ENCODE results near the gene TSPAN12.
A peak's percentile ranks its signal among the peaks of the same experiment; 100 is the strongest.

TSPAN12 gene

GRCh38 chr7:120741371-120742042 is 116.4 kb downstream of the TSPAN12 start:
- TF ChIP-seq POU6F1 (CRISPR knock-in tag; IDR thresholded peaks at IDR 0.05; ENCODE audit: borderline replicate concordance, low read depth) (no peak), PPARA (CRISPR knock-in tag; IDR thresholded peaks at IDR 0.05; ENCODE audit: borderline replicate concordance) (no peak), ESRRG (CRISPR knock-in tag; IDR thresholded peaks at IDR 0.05) (no peak), PATZ1 (CRISPR knock-in tag; IDR thresholded peaks at IDR 0.05; ENCODE audit: borderline replicate concordance) (no peak), SNAI2 (CRISPR knock-in tag; IDR thresholded peaks at IDR 0.05) (no peak), ISL1 (CRISPR knock-in tag; IDR thresholded peaks at IDR 0.05) (no peak), ZNF565 (CRISPR knock-in tag; conservative IDR thresholded peaks at IDR 0.05; ENCODE audit: low read depth) (no peak), ARNTL (CRISPR knock-in tag; IDR thresholded peaks at IDR 0.05; ENCODE audit: borderline replicate concordance, low read depth) (no peak), ZFP30 (CRISPR knock-in tag; IDR thresholded peaks at IDR 0.05) (no peak), ZNF70 (CRISPR knock-in tag; IDR thresholded peaks at IDR 0.05) (no peak), TOX (CRISPR knock-in tag; IDR thresholded peaks at IDR 0.05; ENCODE audit: borderline replicate concordance) (no peak), ZNF8 (CRISPR knock-in tag; IDR thresholded peaks at IDR 0.05) (no peak), ZFP3 (CRISPR knock-in tag; IDR thresholded peaks at IDR 0.05) (no peak), RARB (CRISPR knock-in tag; IDR thresholded peaks at IDR 0.05) (no peak)
- TF ChIP-seq, protein P1, sequence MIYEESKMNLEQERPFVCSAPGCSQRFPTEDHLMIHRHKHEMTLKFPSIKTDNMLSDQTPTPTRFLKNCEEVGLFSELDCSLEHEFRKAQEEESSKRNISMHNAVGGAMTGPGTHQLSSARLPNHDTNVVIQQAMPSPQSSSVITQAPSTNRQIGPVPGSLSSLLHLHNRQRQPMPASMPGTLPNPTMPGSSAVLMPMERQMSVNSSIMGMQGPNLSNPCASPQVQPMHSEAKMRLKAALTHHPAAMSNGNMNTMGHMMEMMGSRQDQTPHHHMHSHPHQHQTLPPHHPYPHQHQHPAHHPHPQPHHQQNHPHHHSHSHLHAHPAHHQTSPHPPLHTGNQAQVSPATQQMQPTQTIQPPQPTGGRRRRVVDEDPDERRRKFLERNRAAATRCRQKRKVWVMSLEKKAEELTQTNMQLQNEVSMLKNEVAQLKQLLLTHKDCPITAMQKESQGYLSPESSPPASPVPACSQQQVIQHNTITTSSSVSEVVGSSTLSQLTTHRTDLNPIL (CRISPR knock-in tag; IDR thresholded peaks at IDR 0.05; ENCODE audit: low read depth), result no peak
- ATAC-seq, result no peak

- TF ChIP-seq, protein P2, sequence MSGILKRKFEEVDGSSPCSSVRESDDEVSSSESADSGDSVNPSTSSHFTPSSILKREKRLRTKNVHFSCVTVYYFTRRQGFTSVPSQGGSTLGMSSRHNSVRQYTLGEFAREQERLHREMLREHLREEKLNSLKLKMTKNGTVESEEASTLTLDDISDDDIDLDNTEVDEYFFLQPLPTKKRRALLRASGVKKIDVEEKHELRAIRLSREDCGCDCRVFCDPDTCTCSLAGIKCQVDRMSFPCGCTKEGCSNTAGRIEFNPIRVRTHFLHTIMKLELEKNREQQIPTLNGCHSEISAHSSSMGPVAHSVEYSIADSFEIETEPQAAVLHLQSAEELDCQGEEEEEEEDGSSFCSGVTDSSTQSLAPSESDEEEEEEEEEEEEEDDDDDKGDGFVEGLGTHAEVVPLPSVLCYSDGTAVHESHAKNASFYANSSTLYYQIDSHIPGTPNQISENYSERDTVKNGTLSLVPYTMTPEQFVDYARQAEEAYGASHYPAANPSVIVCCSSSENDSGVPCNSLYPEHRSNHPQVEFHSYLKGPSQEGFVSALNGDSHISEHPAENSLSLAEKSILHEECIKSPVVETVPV (CRISPR knock-in tag; IDR thresholded peaks at IDR 0.05), result no peak
- no peak for TF ChIP-seq RARB (CRISPR knock-in tag; IDR thresholded peaks at IDR 0.05)
- TF ChIP-seq ZNF70 (CRISPR knock-in tag; IDR thresholded peaks at IDR 0.05), result no peak
- no peak for TF ChIP-seq ZNF565 (CRISPR knock-in tag; conservative IDR thresholded peaks at IDR 0.05; ENCODE audit: low read depth)
- peak; percentile 16; the same call in 1 of the 3 replicates for ATAC-seq
Observed at GRCh38 chr7:120740348-120740747, 117.6 kb downstream of the TSPAN12 start.

DNA sequence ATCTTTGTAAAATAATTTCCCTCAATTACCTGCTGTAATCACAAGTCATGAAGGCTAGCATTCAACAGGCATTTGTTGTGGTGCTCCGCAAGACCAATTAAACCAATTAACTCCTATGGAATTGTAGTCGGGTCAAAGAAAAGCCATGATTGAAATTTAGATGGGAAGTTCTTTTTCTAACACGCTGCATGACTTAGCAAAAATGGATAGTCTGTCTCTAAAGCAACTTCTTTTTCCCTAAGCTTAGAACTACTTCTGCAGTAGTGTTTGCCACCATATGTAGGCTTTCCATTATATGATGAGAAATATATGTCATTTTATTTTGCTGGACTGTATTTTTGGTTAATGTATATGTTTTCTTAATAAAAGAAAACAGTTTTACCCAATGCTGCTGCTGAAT is 119.1 kb downstream of the TSPAN12 start:
- ATAC-seq, result no peak
- TF ChIP-seq RARB (CRISPR knock-in tag; IDR thresholded peaks at IDR 0.05) (no peak), OSR1 (CRISPR knock-in tag; IDR thresholded peaks at IDR 0.05) (no peak), ISL1 (CRISPR knock-in tag; IDR thresholded peaks at IDR 0.05) (no peak), CSDC2 (CRISPR knock-in tag; IDR thresholded peaks at IDR 0.05) (no peak), ARNTL (CRISPR knock-in tag; IDR thresholded peaks at IDR 0.05; ENCODE audit: borderline replicate concordance, low read depth) (no peak), BACH2 (CRISPR knock-in tag; IDR thresholded peaks at IDR 0.05; ENCODE audit: borderline replicate concordance) (no peak), ZNF70 (CRISPR knock-in tag; IDR thresholded peaks at IDR 0.05) (no peak), TSHZ2 (CRISPR knock-in tag; IDR thresholded peaks at IDR 0.05) (no peak), TCF4 (CRISPR knock-in tag; IDR thresholded peaks at IDR 0.05; ENCODE audit: borderline replicate concordance) (no peak), ZFP30 (CRISPR knock-in tag; IDR thresholded peaks at IDR 0.05) (no peak), GLIS3 (CRISPR knock-in tag; IDR thresholded peaks at IDR 0.05) (no peak), PPARA (CRISPR knock-in tag; IDR thresholded peaks at IDR 0.05; ENCODE audit: borderline replicate concordance) (no peak), POU6F1 (CRISPR knock-in tag; IDR thresholded peaks at IDR 0.05; ENCODE audit: borderline replicate concordance, low read depth) (no peak), ZFP3 (CRISPR knock-in tag; IDR thresholded peaks at IDR 0.05) (no peak), ZNF8 (CRISPR knock-in tag; IDR thresholded peaks at IDR 0.05) (no peak), PATZ1 (CRISPR knock-in tag; IDR thresholded peaks at IDR 0.05; ENCODE audit: borderline replicate concordance) (no peak)
- TF ChIP-seq, protein P1 (CRISPR knock-in tag; IDR thresholded peaks at IDR 0.05; ENCODE audit: low read depth), result no peak

Measured in SK-N-SH treated with all-trans-retinoic acid at 6 μM for 48 hours (cell line).